GM18498 (cell line): ENCODE data around the gene MACIR.

Experiments
- ATAC-seq: cut with Tn5 transposase; IDR thresholded peaks from one replicate; pipeline ENCODE4 v1.9.1; 2021; ENCODE audit warnings: mild to moderate bottlenecking, moderate library complexity; ENCODE audit not compliant: unreplicated experiment

MACIR gene

GRCh38 chr5:103289024-103289423 lies 30.5 kb downstream of the MACIR start:
- ATAC-seq = no peak

GRCh38 chr5:103290846-103291245 lies 32.3 kb downstream of the MACIR start:
- no peak for ATAC-seq

GRCh38 chr5:103291606-103292005 lies 33.0 kb downstream of the MACIR start:
- no peak for ATAC-seq

- no peak for ATAC-seq
These were observed 34.5 kb downstream of the MACIR start for GRCh38 chr5:103293099-103293498.

GRCh38 chr5:103293719-103294118 lies 35.2 kb downstream of the MACIR start:
- no peak for ATAC-seq

- no peak for ATAC-seq
These were observed 36.3 kb downstream of the MACIR start for GRCh38 chr5:103294906-103295305.

- ATAC-seq = no peak
These were observed 36.9 kb downstream of the MACIR start for GRCh38 chr5:103295424-103295823.

GRCh38 chr5:103295871-103296270 lies 37.3 kb downstream of the MACIR start:
- ATAC-seq = no peak

- ATAC-seq = no peak
These were observed 39.6 kb downstream of the MACIR start for GRCh38 chr5:103298117-103298516.

- ATAC-seq = no peak
These were observed 40.1 kb downstream of the MACIR start for GRCh38 chr5:103298607-103299188.

GRCh38 chr5:103305809-103306208 lies 47.2 kb downstream of the MACIR start:
- no peak for ATAC-seq

- no peak for ATAC-seq
These were observed 48.9 kb downstream of the MACIR start for GRCh38 chr5:103307470-103307869.

- ATAC-seq = no peak
These were observed 50.2 kb downstream of the MACIR start for GRCh38 chr5:103308774-103309173.

- ATAC-seq = no peak
These were observed 54.5 kb downstream of the MACIR start for GRCh38 chr5:103313056-103313455.

- ATAC-seq = no peak
These were observed 56.9 kb downstream of the MACIR start for GRCh38 chr5:103315455-103315854.

GRCh38 chr5:103327451-103327850 lies 68.9 kb downstream of the MACIR start:
- ATAC-seq = no peak

- ATAC-seq = no peak
These were observed 69.3 kb downstream of the MACIR start for GRCh38 chr5:103327893-103328292.
